ENCODE results near the gene EPB41L3. TPM values are rescaled to one million over a fixed set of nuclear protein-coding genes. Genes with fewer than 3 reads are reported as not detected.

The EPB41L3 gene
- total RNA-seq, 1 experiment from 2014 or later = 20.6 TPM

DNA sequence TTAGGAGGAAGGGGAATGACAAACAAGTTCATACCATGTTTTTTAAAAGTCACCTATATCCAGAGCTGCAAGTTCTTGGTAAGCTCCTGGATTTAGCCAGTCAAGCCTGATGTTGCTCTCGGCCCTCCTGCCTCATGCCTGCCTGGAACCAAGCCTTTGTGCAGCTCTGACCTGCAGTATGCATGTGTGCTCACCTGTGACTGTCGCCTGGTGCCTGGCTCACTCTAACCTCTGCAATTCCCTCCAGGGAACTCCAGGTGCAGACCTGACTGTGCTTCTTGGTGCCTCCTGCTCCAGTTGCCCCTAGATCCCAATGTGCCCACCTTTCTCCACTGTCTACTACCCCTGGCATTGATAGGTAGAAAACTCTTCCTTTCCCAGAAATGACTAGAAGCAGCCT, 163.2 kb downstream of the EPB41L3 start (continued):
- TF ChIP-seq MYBL2 (CRISPR knock-in tag; IDR thresholded peaks at IDR 0.05) = no peak

DNA sequence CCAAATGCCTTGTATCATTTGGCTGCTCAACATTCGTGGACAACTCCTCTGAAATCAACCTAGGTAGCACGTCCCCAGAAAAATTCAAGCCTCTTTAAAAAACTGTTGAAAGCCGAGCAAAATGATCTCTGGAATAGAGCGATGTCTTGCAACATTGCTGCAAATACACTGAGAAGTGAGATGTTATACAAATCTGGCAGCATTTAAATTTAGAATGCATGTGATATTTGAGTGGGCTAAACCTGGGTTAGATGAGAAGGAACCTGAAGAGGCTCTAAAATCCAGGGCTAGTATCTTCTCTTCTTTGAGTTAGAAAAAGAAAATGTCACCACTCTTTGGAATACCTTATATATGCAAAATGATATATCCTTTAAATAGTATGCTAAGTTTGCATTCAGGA, 166.8 kb downstream of the EPB41L3 start:
- no peak overlapping the region for H3K27ac Mint-ChIP-seq
- H3K27me3 Mint-ChIP-seq (ENCODE audit: low read depth) = no peaks in the 10 kb centered on the region
- no peak for ATAC-seq
- H3K36me3 Mint-ChIP-seq = no peaks in the 10 kb centered on the region
- CTCF ChIA-PET = no interaction called here
- POLR2A ChIA-PET = no interaction called here
- no peaks in the 10 kb centered on the region for H3K9me3 Mint-ChIP-seq
- H3K4me3 Mint-ChIP-seq = no peak overlapping the region
- H3K4me1 Mint-ChIP-seq = no peaks in the 10 kb centered on the region
- TF ChIP-seq, protein P1, sequence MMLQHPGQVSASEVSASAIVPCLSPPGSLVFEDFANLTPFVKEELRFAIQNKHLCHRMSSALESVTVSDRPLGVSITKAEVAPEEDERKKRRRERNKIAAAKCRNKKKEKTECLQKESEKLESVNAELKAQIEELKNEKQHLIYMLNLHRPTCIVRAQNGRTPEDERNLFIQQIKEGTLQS (CRISPR knock-in tag; conservative IDR thresholded peaks at IDR 0.05) = no peak
- TF ChIP-seq ESRRA (CRISPR knock-in tag; IDR thresholded peaks at IDR 0.05; ENCODE audit: borderline replicate concordance) (no peak), PRRX2 (CRISPR knock-in tag; IDR thresholded peaks at IDR 0.05) (no peak), ZNF416 (CRISPR knock-in tag; IDR thresholded peaks at IDR 0.05) (no peak), SP1 (CRISPR knock-in tag; conservative IDR thresholded peaks at IDR 0.05) (no peak), NR2C2 (CRISPR knock-in tag; IDR thresholded peaks at IDR 0.05) (no peak), FOXK1 (CRISPR knock-in tag; IDR thresholded peaks at IDR 0.05) (no peak), TEAD1 (CRISPR knock-in tag; IDR thresholded peaks at IDR 0.05) (no peak), SMAD3 (CRISPR knock-in tag; IDR thresholded peaks at IDR 0.05; ENCODE audit: borderline replicate concordance) (no peak)
- TF ChIP-seq, protein P2, sequence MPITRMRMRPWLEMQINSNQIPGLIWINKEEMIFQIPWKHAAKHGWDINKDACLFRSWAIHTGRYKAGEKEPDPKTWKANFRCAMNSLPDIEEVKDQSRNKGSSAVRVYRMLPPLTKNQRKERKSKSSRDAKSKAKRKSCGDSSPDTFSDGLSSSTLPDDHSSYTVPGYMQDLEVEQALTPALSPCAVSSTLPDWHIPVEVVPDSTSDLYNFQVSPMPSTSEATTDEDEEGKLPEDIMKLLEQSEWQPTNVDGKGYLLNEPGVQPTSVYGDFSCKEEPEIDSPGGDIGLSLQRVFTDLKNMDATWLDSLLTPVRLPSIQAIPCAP (CRISPR knock-in tag; IDR thresholded peaks at IDR 0.05) = no peak
- TF ChIP-seq, protein P3, sequence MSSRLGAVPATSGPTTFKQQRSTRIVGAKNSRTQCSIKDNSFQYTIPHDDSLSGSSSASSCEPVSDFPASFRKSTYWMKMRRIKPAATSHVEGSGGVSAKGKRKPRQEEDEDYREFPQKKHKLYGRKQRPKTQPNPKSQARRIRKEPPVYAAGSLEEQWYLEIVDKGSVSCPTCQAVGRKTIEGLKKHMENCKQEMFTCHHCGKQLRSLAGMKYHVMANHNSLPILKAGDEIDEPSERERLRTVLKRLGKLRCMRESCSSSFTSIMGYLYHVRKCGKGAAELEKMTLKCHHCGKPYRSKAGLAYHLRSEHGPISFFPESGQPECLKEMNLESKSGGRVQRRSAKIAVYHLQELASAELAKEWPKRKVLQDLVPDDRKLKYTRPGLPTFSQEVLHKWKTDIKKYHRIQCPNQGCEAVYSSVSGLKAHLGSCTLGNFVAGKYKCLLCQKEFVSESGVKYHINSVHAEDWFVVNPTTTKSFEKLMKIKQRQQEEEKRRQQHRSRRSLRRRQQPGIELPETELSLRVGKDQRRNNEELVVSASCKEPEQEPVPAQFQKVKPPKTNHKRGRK (CRISPR knock-in tag; IDR thresholded peaks at IDR 0.05; ENCODE audit: borderline replicate concordance) = no peak
- TF ChIP-seq, protein P4, sequence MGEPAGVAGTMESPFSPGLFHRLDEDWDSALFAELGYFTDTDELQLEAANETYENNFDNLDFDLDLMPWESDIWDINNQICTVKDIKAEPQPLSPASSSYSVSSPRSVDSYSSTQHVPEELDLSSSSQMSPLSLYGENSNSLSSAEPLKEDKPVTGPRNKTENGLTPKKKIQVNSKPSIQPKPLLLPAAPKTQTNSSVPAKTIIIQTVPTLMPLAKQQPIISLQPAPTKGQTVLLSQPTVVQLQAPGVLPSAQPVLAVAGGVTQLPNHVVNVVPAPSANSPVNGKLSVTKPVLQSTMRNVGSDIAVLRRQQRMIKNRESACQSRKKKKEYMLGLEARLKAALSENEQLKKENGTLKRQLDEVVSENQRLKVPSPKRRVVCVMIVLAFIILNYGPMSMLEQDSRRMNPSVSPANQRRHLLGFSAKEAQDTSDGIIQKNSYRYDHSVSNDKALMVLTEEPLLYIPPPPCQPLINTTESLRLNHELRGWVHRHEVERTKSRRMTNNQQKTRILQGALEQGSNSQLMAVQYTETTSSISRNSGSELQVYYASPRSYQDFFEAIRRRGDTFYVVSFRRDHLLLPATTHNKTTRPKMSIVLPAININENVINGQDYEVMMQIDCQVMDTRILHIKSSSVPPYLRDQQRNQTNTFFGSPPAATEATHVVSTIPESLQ (CRISPR knock-in tag; IDR thresholded peaks at IDR 0.05) = no peak
- TF ChIP-seq, protein P5, sequence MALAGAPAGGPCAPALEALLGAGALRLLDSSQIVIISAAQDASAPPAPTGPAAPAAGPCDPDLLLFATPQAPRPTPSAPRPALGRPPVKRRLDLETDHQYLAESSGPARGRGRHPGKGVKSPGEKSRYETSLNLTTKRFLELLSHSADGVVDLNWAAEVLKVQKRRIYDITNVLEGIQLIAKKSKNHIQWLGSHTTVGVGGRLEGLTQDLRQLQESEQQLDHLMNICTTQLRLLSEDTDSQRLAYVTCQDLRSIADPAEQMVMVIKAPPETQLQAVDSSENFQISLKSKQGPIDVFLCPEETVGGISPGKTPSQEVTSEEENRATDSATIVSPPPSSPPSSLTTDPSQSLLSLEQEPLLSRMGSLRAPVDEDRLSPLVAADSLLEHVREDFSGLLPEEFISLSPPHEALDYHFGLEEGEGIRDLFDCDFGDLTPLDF (CRISPR knock-in tag; IDR thresholded peaks at IDR 0.05) = no peak
- TF ChIP-seq, protein P6, sequence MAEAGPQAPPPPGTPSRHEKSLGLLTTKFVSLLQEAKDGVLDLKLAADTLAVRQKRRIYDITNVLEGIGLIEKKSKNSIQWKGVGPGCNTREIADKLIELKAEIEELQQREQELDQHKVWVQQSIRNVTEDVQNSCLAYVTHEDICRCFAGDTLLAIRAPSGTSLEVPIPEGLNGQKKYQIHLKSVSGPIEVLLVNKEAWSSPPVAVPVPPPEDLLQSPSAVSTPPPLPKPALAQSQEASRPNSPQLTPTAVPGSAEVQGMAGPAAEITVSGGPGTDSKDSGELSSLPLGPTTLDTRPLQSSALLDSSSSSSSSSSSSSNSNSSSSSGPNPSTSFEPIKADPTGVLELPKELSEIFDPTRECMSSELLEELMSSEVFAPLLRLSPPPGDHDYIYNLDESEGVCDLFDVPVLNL (CRISPR knock-in tag; IDR thresholded peaks at IDR 0.05; ENCODE audit: borderline replicate concordance, low read depth) = no peak
- TF ChIP-seq, protein P7, sequence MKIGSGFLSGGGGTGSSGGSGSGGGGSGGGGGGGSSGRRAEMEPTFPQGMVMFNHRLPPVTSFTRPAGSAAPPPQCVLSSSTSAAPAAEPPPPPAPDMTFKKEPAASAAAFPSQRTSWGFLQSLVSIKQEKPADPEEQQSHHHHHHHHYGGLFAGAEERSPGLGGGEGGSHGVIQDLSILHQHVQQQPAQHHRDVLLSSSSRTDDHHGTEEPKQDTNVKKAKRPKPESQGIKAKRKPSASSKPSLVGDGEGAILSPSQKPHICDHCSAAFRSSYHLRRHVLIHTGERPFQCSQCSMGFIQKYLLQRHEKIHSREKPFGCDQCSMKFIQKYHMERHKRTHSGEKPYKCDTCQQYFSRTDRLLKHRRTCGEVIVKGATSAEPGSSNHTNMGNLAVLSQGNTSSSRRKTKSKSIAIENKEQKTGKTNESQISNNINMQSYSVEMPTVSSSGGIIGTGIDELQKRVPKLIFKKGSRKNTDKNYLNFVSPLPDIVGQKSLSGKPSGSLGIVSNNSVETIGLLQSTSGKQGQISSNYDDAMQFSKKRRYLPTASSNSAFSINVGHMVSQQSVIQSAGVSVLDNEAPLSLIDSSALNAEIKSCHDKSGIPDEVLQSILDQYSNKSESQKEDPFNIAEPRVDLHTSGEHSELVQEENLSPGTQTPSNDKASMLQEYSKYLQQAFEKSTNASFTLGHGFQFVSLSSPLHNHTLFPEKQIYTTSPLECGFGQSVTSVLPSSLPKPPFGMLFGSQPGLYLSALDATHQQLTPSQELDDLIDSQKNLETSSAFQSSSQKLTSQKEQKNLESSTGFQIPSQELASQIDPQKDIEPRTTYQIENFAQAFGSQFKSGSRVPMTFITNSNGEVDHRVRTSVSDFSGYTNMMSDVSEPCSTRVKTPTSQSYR (CRISPR knock-in tag; IDR thresholded peaks at IDR 0.05) = no peak
- TF ChIP-seq, protein P8, sequence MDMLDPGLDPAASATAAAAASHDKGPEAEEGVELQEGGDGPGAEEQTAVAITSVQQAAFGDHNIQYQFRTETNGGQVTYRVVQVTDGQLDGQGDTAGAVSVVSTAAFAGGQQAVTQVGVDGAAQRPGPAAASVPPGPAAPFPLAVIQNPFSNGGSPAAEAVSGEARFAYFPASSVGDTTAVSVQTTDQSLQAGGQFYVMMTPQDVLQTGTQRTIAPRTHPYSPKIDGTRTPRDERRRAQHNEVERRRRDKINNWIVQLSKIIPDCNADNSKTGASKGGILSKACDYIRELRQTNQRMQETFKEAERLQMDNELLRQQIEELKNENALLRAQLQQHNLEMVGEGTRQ (CRISPR knock-in tag; IDR thresholded peaks at IDR 0.05) = no peak
- DNase-seq (ENCODE audit: low spot score) = no peak
